HEK293 (cell line): ENCODE data around the gene PCDHA6.
"Not testable (repeated sequence)": the region's sequence is repeated elsewhere in the genome, so short reads cannot be mapped to it uniquely, and the experiment has no call there.

Source experiments
- KLF16 ChIP-seq: fragments of 450-650 bp; formaldehyde crosslinking; IDR thresholded peaks from 2 replicates; pipeline ENCODE4 v1.5.1; 2017; ENCODE audit warnings: missing biosample characterization, missing genetic modification characterization
- SP7 ChIP-seq: fragments of 450-650 bp; formaldehyde crosslinking; IDR thresholded peaks from 2 replicates; pipeline ENCODE4 v1.5.1; 2016; ENCODE audit warnings: missing biosample characterization, missing genetic modification characterization
- ZSCAN16 ChIP-seq: fragments of 450-650 bp; formaldehyde crosslinking; IDR thresholded peaks from 2 replicates; pipeline ENCODE4 v1.5.1; 2016; ENCODE audit warnings: missing biosample characterization, missing genetic modification characterization
- TF ChIP-seq, protein P1 (sequence below): fragments of 450-650 bp; formaldehyde crosslinking; IDR thresholded peaks from 2 replicates; pipeline ENCODE4 v1.5.1; 2016; ENCODE audit warnings: missing biosample characterization, missing genetic modification characterization

DNA sequence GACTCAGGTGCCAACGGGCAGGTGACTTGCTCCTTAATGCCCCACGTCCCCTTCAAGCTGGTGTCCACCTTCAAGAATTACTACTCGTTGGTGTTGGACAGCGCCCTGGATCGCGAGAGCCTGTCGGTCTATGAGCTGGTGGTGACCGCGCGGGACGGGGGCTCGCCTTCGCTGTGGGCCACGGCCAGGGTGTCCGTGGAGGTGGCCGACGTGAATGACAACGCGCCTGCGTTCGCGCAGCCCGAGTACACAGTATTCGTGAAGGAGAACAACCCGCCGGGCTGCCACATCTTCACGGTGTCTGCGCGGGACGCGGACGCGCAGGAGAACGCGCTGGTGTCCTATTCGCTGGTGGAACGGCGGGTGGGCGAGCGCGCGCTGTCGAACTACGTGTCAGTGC is 40.3 kb upstream of the PCDHA6 start:
- TF ChIP-seq ZSCAN16, SP7, KLF16 (tag by site-specific recombination): not testable (repeated sequence)
- TF ChIP-seq, protein P1, sequence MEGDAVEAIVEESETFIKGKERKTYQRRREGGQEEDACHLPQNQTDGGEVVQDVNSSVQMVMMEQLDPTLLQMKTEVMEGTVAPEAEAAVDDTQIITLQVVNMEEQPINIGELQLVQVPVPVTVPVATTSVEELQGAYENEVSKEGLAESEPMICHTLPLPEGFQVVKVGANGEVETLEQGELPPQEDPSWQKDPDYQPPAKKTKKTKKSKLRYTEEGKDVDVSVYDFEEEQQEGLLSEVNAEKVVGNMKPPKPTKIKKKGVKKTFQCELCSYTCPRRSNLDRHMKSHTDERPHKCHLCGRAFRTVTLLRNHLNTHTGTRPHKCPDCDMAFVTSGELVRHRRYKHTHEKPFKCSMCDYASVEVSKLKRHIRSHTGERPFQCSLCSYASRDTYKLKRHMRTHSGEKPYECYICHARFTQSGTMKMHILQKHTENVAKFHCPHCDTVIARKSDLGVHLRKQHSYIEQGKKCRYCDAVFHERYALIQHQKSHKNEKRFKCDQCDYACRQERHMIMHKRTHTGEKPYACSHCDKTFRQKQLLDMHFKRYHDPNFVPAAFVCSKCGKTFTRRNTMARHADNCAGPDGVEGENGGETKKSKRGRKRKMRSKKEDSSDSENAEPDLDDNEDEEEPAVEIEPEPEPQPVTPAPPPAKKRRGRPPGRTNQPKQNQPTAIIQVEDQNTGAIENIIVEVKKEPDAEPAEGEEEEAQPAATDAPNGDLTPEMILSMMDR, result not testable (repeated sequence)
